ENCODE measurements around the gene GPAT3.

The GPAT3 gene

DNA sequence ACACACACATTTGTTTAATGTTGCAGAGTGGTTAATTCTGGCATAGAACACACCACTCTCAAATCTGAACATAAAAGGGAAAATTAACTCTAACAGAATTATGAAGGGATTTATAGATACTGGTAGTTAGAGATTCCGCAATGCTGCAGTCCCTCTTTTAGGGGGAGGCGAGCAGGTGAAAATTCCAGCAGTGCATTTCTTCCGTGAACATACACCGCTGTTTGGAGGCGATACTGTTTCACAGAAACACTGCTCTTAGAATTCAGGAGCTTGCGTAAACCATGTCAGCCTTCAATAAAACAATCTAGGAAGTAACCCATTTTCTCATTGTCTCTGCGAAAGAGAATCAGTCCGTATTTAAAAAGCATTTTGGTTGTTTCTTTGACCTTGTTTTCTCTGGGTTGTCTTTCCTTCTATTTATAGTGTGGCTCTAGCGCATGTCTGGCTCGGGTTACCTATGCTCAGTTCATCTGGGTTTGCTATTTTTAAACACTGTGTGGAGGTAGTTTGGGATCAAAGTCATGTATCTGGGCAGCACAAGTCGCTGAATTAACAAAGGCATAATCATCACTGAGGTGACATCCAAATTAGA, 90.4 kb downstream of the GPAT3 start:
- no peak for DNase-seq
- Histone ChIP-seq H3K23ac (ENCODE audit: low read length) (no peak overlapping the region), H2BK12ac (ENCODE audit: low read length) (no peak overlapping the region), H2BK5ac (ENCODE audit: low read depth, low read length, poor library complexity) (no peak overlapping the region), H4K91ac (ENCODE audit: low read depth, low read length) (no peak overlapping the region), H2AK5ac (ENCODE audit: low read length) (no peak overlapping the region), H3K27me3 (ENCODE audit: insufficient read depth, low read length) (no peaks in the 10 kb centered on the region), H3K4me3 (ENCODE audit: low read depth, low read length) (no peak overlapping the region), H4K12ac (ENCODE audit: low read depth, low read length) (no peak overlapping the region), H3K4me2 (ENCODE audit: low read length) (no peak overlapping the region), H3K79me1 (ENCODE audit: low read length) (no peaks in the 10 kb centered on the region), H3K27ac (ENCODE audit: low read depth, low read length) (no peak overlapping the region), H3K79me2 (ENCODE audit: control insufficient read depth, insufficient read depth, low read length, poor library complexity) (no peaks in the 10 kb centered on the region), H3K36me3 (ENCODE audit: control insufficient read depth in 1 of 2, insufficient read depth in 2 of 2, low read length in 2 of 2) (no peaks in the 10 kb centered on the region), H3K9ac (ENCODE audit: low read length) (no peak overlapping the region), H3K4ac (ENCODE audit: low read depth, low read length) (no peak overlapping the region), H3K4me1 (ENCODE audit: control insufficient read depth in 1 of 2, insufficient read depth in 2 of 2, low read length in 2 of 2) (no peaks in the 10 kb centered on the region), H2AFZ (ENCODE audit: insufficient read depth, low read length, poor library complexity) (no peak overlapping the region), H2BK120ac (ENCODE audit: insufficient read depth, low read length, poor library complexity) (no peak overlapping the region), H3K9me3 (ENCODE audit: insufficient read depth, low read depth, low read length) (peaks cover 5% of the 10 kb centered on the region), H3K14ac (ENCODE audit: low read length) (no peak overlapping the region), H3K18ac (ENCODE audit: low read length) (no peak overlapping the region), H4K8ac (ENCODE audit: low read depth, low read length) (no peak overlapping the region)
- no CpG with 5 or more reads among the region's 11 CpGs for WGBS (ENCODE audit: extremely low coverage, insufficient coverage, insufficient read length)

DNA sequence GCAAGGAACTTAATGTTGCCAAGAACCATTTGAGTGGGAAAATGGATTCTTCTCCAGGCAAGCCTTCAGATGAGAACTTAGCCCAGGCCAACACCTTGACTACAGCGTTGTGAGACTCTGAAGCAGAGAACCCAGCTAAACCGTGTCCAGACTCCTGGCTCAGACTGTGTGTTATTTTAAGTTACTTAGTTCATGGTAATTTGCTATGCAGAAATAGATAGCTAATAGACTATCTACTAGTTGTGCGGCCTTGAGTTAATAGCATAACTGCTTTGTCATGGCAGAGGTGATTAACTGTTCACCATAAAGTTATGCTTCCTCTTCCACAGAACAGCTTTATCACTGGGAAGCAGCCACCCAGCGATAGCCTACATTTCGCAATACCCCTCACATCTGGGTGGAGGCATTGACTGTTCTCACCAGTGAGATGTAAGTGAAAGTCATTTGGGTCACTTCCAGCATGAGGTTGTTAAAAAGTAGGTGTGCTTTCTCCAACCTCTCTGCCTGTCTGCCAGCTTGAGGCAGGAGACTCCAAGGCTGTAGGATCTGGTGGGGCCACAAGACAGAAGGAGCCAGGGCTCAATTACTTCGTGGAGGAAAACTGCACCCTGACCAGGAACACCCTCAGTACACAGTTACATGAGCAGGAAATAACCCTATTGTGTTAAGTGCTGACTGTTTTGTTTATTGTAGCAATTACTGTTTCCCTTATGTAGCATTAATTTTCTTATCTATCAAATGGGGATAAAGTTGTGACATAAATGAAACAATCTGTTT, 94.2 kb downstream of the GPAT3 start:
- Histone ChIP-seq H3K79me2 (ENCODE audit: control insufficient read depth, insufficient read depth, low read length, poor library complexity) (no peaks in the 10 kb centered on the region), H3K14ac (ENCODE audit: low read length) (no peak overlapping the region), H3K4me3 (ENCODE audit: low read depth, low read length) (no peak overlapping the region), H3K36me3 (ENCODE audit: control insufficient read depth in 1 of 2, insufficient read depth in 2 of 2, low read length in 2 of 2) (no peaks in the 10 kb centered on the region), H4K8ac (ENCODE audit: low read depth, low read length) (no peak overlapping the region), H2BK5ac (ENCODE audit: low read depth, low read length, poor library complexity) (no peak overlapping the region), H3K18ac (ENCODE audit: low read length) (no peak overlapping the region), H3K9ac (ENCODE audit: low read length) (no peak overlapping the region), H3K27me3 (ENCODE audit: insufficient read depth, low read length) (no peaks in the 10 kb centered on the region), H2AK5ac (ENCODE audit: low read length) (no peak overlapping the region), H4K91ac (ENCODE audit: low read depth, low read length) (no peak overlapping the region), H2BK120ac (ENCODE audit: insufficient read depth, low read length, poor library complexity) (no peak overlapping the region), H3K4ac (ENCODE audit: low read depth, low read length) (no peak overlapping the region), H2BK12ac (ENCODE audit: low read length) (no peak overlapping the region), H4K12ac (ENCODE audit: low read depth, low read length) (no peak overlapping the region), H3K23ac (ENCODE audit: low read length) (no peak overlapping the region), H3K27ac (ENCODE audit: low read depth, low read length) (no peak overlapping the region), H3K4me1 (ENCODE audit: control insufficient read depth in 1 of 2, insufficient read depth in 2 of 2, low read length in 2 of 2) (no peaks in the 10 kb centered on the region), H3K4me2 (ENCODE audit: low read length) (no peak overlapping the region), H3K9me3 (ENCODE audit: insufficient read depth, low read depth, low read length) (no peaks in the 10 kb centered on the region), H3K79me1 (ENCODE audit: low read length) (no peaks in the 10 kb centered on the region), H2AFZ (ENCODE audit: insufficient read depth, low read length, poor library complexity) (no peak overlapping the region)
- peak in 1 of 2 donors; percentile 27 for DNase-seq
- no CpG with 5 or more reads among the region's 6 CpGs for WGBS (ENCODE audit: extremely low coverage, insufficient coverage, insufficient read length)

DNA sequence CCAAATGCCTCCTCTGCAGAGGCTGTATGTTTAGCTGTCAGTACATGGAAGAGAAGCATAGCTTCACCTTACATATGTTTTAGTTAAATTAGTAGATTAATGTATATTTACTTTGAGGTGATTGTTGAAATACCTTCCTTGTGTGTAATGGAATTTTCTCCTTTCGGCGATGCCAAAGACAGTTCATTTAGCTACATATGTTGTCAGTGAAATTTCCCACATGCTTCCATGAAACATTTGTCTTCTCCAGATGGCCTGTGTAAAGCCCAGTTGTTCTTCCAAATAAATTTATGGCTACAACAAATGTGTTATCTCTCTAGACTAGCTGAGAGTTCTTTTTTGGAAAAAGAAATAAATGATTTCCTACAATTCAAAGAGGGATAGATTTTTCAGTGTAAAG, 95.2 kb downstream of the GPAT3 start:
- no peaks in the 10 kb centered on the region for H3K79me2 ChIP-seq (ENCODE audit: control insufficient read depth, insufficient read depth, low read length, poor library complexity)
- WGBS (ENCODE audit: extremely low coverage, insufficient coverage, insufficient read length): no CpG with 5 or more reads among the region's 2 CpGs

DNA sequence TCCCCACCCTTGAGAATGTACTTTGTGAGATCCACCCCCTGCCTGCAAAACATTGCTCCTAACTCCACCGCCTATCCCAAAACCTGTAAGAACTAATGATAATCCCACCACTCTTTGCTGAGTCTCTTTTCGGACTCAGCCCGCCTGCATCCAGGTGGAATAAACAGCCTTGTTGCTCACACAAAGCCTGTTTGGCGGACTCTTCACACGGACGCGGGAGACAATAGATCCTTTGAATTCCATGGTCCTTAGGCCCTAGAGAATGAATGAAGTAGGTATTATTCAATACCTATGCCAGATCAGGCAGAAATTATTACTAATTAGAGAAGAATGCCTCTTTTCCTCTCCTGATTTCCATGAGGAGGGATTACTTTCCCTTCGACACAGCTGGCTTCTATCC, 101.0 kb downstream of the GPAT3 start:
- Histone ChIP-seq H2BK120ac (ENCODE audit: insufficient read depth, low read length, poor library complexity) (no peak overlapping the region), H3K9me3 (ENCODE audit: insufficient read depth, low read depth, low read length) (no peaks in the 10 kb centered on the region), H4K8ac (ENCODE audit: low read depth, low read length) (no peak overlapping the region), H4K91ac (ENCODE audit: low read depth, low read length) (no peak overlapping the region), H2BK5ac (ENCODE audit: low read depth, low read length, poor library complexity) (no peak overlapping the region), H3K4me1 (ENCODE audit: control insufficient read depth in 1 of 2, insufficient read depth in 2 of 2, low read length in 2 of 2) (no peaks in the 10 kb centered on the region), H4K12ac (ENCODE audit: low read depth, low read length) (no peak overlapping the region), H3K79me1 (ENCODE audit: low read length) (no peaks in the 10 kb centered on the region), H2BK12ac (ENCODE audit: low read length) (no peak overlapping the region), H3K27ac (ENCODE audit: low read depth, low read length) (no peak overlapping the region), H3K14ac (ENCODE audit: low read length) (no peak overlapping the region), H2AK5ac (ENCODE audit: low read length) (no peak overlapping the region), H3K18ac (ENCODE audit: low read length) (no peak overlapping the region), H3K23ac (ENCODE audit: low read length) (no peak overlapping the region), H3K79me2 (ENCODE audit: control insufficient read depth, insufficient read depth, low read length, poor library complexity) (no peaks in the 10 kb centered on the region), H3K9ac (ENCODE audit: low read length) (no peak overlapping the region), H3K27me3 (ENCODE audit: insufficient read depth, low read length) (no peaks in the 10 kb centered on the region), H2AFZ (ENCODE audit: insufficient read depth, low read length, poor library complexity) (no peak overlapping the region), H3K4ac (ENCODE audit: low read depth, low read length) (no peak overlapping the region), H3K36me3 (ENCODE audit: control insufficient read depth in 1 of 2, insufficient read depth in 2 of 2, low read length in 2 of 2) (no peaks in the 10 kb centered on the region), H3K4me2 (ENCODE audit: low read length) (no peak overlapping the region), H3K4me3 (ENCODE audit: low read depth, low read length) (no peak overlapping the region)
- no CpG with 5 or more reads among the region's 8 CpGs for WGBS (ENCODE audit: extremely low coverage, insufficient coverage, insufficient read length)
- no peak for DNase-seq

More for the DNA sequence above, 95.2 kb downstream of the GPAT3 start:
- no peak overlapping the region for H2BK5ac ChIP-seq (ENCODE audit: low read depth, low read length, poor library complexity)
- H3K4me2 ChIP-seq (ENCODE audit: low read length): no peak overlapping the region
- H3K79me1 ChIP-seq (ENCODE audit: low read length): no peaks in the 10 kb centered on the region
- no peaks in the 10 kb centered on the region for H3K4me1 ChIP-seq (ENCODE audit: control insufficient read depth in 1 of 2, insufficient read depth in 2 of 2, low read length in 2 of 2)
- no peak overlapping the region for H3K14ac ChIP-seq (ENCODE audit: low read length)
- H3K27ac ChIP-seq (ENCODE audit: low read depth, low read length): no peak overlapping the region
- no peak overlapping the region for H3K4ac ChIP-seq (ENCODE audit: low read depth, low read length)
- H3K27me3 ChIP-seq (ENCODE audit: insufficient read depth, low read length): no peaks in the 10 kb centered on the region
- H2BK120ac ChIP-seq (ENCODE audit: insufficient read depth, low read length, poor library complexity): no peak overlapping the region
- no peak overlapping the region for H3K9ac ChIP-seq (ENCODE audit: low read length)
- H3K23ac ChIP-seq (ENCODE audit: low read length): no peak overlapping the region
- no peak overlapping the region for H4K8ac ChIP-seq (ENCODE audit: low read depth, low read length)
- no peak overlapping the region for H2BK12ac ChIP-seq (ENCODE audit: low read length)
- no peaks in the 10 kb centered on the region for H3K36me3 ChIP-seq (ENCODE audit: control insufficient read depth in 1 of 2, insufficient read depth in 2 of 2, low read length in 2 of 2)
- no peak overlapping the region for H3K4me3 ChIP-seq (ENCODE audit: low read depth, low read length)
- no peak overlapping the region for H4K91ac ChIP-seq (ENCODE audit: low read depth, low read length)
- no peaks in the 10 kb centered on the region for H3K9me3 ChIP-seq (ENCODE audit: insufficient read depth, low read depth, low read length)
- H4K12ac ChIP-seq (ENCODE audit: low read depth, low read length): no peak overlapping the region
- no peak overlapping the region for H2AK5ac ChIP-seq (ENCODE audit: low read length)
- no peak overlapping the region for H3K18ac ChIP-seq (ENCODE audit: low read length)
- H2AFZ ChIP-seq (ENCODE audit: insufficient read depth, low read length, poor library complexity): no peak overlapping the region
- no peak for DNase-seq
